ENCODE results near the gene FHIT.
"Not testable (repeated sequence)": the region's sequence is repeated elsewhere in the genome, so short reads cannot be mapped to it uniquely, and the experiment has no call there.

The FHIT gene

DNA sequence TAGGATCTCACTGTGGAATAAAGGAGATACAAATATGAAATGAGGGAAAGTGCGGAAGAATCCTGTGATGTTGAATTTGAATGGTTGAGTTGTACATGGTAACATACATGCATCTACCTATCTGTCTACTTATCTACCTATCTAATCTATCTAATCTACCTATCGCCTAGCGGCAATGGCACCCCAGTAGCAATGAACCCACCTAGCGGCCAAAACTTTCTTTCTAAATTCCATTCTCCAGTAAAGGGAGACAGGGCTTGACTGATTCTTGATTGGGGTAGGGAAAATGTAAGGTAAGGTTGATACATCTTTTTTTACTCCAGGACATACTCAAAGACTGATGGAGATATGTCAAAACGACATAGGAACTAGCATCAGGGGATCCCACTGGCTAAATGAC, 345.0 kb downstream of the FHIT start:
- DNase-seq: no peak

DNA sequence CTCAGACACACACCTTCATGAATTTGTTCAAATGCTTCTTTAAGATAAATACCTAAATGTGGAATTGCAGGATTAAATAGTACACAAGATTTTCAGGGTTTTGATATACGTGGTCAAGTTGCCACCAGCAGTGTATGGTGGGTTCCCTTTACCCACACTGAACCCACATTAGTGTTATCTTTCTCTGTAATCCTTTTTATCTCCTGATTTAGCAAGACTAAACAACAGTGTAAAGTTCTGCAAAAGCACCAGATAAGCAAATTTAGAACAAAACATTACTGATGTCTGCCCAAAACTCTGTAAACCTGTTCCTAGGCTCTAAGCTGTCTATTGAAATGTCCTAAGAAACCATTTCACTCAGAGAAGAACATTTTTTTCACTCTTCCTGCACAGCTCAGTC, 352.9 kb downstream of the FHIT start:
- no peak for DNase-seq

DNA sequence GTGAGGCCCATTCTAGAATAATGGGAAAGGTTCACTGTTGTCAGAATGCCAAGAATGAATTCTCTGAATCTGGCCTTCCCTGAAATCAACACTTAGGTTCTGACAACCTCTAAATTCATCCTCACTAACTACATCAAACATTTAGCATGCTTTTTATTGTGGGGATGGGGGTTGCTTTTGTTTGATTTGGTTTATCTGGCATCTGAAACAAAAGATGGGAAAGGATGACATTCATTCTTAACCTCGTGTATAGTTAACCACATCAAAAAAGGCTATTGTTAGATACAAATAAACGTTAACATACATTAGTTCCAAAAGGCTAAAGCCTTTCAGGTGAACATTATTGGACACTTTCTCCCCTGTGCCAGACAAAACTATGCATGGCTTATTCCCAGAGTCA, 357.3 kb downstream of the FHIT start:
- DNase-seq: no peak

GRCh38 chr3:60890226-60890625, 361.0 kb downstream of the FHIT start:
- DNase-seq: no peak

DNA sequence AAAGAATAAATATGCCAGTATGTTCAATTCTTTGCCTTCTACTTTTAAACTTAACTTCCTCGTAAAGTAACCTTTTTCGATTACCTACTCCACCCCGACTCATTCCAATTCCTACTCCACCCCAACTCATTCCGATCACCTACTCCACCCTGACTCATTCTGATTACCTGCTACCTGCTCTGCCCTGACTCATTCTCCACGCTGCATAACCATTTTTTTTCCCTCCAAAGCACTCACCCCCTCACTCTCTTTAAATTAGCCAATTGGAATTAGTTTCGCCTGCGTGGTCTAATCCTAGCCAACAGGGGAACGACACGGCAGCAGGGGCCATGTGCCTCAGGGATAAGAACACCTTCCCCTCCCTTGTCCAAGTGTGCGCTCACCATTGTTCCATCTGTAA, 362.3 kb downstream of the FHIT start:
- not testable (repeated sequence) for DNase-seq

DNA sequence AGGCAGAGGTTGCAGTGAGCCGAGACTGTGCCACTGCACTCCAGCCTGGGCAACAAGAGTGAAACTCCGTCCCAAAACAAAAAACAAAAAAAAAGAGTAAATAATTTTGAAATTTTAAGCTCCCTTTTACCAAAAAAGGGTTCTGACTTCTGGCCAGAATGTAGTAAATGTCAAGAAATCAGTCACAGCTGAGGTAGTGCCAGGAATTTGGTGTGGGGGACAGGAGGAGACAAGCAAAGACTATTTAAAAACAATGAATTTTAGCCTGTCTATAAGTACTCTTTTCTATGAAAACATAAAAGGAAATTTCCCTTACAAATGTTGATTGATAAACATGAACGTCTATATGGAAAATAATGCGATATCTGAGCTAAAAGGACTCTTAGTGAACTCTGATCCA, 363.7 kb downstream of the FHIT start:
- no peak for DNase-seq

- no peak for DNase-seq
These were observed 364.7 kb downstream of the FHIT start for GRCh38 chr3:60886518-60886917.

- no peak for DNase-seq
These were observed 367.2 kb downstream of the FHIT start for GRCh38 chr3:60884005-60884404.

GRCh38 chr3:60877188-60877587, 374.1 kb downstream of the FHIT start:
- no peak for DNase-seq

DNA sequence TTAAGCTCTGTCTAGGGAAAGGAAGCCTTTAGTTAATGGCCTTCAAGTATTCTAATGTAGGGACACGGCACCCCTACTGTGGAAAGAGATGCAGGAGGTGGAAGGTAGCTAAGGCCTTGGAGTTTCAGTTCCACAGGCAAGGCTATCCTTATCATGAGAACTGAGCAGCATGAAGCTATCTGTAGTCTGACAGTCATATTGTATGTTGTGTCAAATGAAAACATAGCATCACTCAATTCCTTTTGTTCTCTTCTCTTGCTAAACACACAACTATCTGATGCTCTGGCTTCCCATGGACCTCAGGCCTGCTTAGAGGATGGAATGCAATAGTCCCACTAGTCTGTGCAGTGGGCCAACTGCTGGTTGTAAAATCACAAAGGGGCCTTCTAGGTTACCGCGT, 380.9 kb downstream of the FHIT start:
- no peak for DNase-seq

DNA sequence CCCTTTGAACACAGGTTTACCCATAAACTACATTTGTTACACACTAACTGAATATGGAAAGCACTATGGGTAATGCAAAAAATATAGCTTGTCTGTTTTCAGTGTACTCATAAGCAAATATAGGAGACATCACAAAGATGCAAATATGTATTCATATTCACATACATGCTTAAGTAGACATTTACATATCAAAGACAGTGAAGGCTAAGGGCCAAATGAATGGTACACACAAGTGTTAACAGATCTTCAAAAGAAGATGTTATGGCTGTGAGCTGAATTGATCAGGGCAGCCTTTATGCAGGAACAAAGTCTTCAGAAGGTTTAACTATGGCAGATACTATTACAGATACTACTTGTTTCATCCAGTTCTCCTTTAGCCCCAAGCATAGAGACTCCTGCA, 384.1 kb downstream of the FHIT start:
- no peak for DNase-seq

- no peak for DNase-seq
These were observed 394.8 kb downstream of the FHIT start for GRCh38 chr3:60856257-60857046.

- no peak for DNase-seq
These were observed 396.0 kb downstream of the FHIT start for GRCh38 chr3:60855250-60855649.

- no peak for DNase-seq
These were observed 396.5 kb downstream of the FHIT start for GRCh38 chr3:60854791-60855190.

- DNase-seq: no peak
These were observed 403.5 kb downstream of the FHIT start for GRCh38 chr3:60847791-60848190.

DNA sequence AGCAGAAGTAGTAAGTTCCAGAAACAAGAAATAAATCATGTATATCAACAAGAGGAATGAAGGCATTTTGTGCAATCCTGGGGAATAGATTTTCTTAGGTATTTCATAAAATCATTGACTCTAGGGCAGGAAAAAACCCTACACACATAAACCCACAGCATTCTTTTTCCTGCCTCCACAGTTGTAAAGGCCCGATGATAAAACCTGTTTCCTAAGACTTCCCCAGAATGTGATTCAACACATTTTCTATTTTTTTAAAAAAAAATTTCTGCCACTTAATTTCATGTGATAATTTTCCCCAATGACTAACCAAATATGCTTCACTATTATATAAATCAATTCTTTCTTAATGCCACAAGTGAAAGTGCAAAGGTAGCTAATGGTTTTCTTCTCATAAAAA, 407.0 kb downstream of the FHIT start:
- no peak for DNase-seq

DNA sequence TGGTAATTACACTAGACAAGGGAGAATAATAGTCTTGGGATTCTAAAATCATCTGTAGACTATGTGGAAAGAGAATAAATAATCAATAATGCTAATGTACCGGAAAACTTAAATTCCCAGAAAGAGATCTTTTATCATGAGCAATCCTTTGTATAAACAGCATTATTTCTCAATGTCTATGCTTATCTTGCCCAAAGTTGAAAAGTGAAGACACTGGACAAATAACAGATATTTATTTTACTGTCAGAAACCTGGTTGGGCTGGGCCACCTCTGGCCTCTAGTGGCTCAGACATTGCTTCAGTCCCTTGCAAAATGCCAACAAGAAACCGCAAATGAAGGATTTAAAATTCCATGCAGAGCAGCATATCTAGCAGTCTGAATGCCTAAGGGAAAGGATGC, 409.9 kb downstream of the FHIT start:
- no peak for DNase-seq

- no peak for DNase-seq
These were observed 412.0 kb downstream of the FHIT start for GRCh38 chr3:60839246-60839645.

- no peak for DNase-seq
These were observed 415.5 kb downstream of the FHIT start for GRCh38 chr3:60835796-60836195.

GRCh38 chr3:60829058-60829457, 422.2 kb downstream of the FHIT start:
- no peak for DNase-seq

GRCh38 chr3:60827666-60828065, 423.6 kb downstream of the FHIT start:
- DNase-seq: no peak

DNA sequence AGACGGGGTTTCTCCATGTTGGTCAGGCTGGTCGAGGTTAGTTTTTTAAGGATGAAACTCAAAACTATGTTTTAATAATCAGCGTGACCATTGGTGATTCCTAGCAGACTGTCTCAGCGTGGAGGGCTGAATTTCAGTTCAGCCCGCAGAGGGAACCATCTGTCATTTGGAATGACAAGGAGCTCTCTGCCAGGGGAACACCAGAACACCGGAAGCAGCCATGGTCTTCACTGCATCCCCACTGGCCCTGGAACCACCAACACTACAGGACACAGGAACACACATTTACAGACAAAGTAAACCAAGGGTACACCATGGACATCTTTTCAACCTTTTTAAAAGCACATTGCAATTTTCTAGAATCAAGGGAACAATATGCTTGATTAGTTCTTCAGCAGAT, 424.7 kb downstream of the FHIT start:
- DNase-seq: no peak

- no peak for DNase-seq
These were observed 438.8 kb downstream of the FHIT start for GRCh38 chr3:60812502-60812901.

DNA sequence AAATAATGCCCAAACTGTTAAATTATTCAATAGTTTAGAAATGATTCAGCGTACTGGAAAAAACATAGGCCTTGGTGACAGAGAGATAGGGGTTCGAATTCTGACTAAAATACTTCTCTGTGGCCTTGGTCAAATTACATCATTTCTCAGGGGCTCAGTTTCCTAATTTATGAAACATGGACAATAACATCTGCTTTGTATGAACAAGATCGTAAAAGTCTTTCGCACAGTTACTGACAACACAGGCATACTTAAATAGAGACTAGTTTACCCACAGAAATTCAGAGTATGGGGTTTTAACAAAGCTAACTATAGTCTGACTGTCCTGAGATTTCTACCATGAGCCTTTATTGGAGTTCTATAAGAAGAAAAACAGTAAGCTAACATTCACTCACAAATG, 440.4 kb downstream of the FHIT start:
- DNase-seq: no peak

DNA sequence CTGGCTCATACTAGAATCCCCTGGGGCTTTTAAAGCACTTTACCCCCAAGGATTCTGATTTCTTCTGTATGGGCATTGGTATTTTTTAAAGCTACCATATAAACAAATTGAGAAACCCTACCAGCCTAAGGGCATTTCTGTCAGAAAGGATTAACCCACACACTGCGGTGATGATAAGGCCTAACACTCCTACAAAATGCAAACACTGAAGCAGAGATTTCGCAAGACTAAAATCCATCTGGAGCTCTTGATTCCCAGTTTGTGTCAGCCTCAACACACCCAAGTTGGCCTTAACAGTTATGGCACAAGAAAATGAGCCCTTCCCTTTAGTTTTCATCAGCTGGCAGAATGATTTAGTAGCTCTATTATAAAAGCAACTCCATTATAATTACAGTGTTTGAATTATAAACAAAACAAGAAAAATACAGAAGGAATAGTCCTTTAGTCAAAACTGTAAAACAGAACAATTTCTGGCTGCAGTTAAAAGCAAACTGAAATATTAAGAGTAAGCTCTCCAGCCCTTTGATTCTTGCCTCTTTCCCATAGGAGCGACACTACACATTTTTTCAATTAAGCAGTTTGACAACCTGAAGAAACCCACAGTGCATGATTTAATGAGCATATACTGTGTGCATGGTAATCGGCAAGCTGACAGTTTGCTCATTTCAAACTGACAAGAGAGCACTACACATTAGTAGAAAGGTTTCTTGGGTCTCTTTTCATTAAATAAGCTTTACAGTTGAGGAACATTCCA, 441.2 kb downstream of the FHIT start:
- no peak for DNase-seq

Measured in NCI-H1048 (cell line).